Dendritic cell treated with granulocyte-macrophage colony-stimulating factor and Interleukin-4, amounts not matched to agents 40 ng/mL and 50 ng/mL, for 4 days (primary cell): ENCODE data around the gene MAN1B1.

Source experiments
- H3K27ac Mint-ChIP-seq: one replicate; pipeline ENCODE4 v1.8.0; 2022; ENCODE audit warnings: mild to moderate bottlenecking, mixed read lengths
- H3K27me3 Mint-ChIP-seq: one replicate; pipeline ENCODE4 v1.8.0; 2022; ENCODE audit warnings: mild to moderate bottlenecking, mixed read lengths
- H3K36me3 Mint-ChIP-seq: one replicate; pipeline ENCODE4 v1.8.0; 2022; ENCODE audit warnings: low read depth, mixed read lengths
- H3K4me1 Mint-ChIP-seq: one replicate; pipeline ENCODE4 v1.8.0; 2022; ENCODE audit warnings: low read depth, mixed read lengths
- H3K4me3 Mint-ChIP-seq: one replicate; pipeline ENCODE4 v1.8.0; 2022; ENCODE audit warnings: mild to moderate bottlenecking, moderate library complexity, mixed read lengths
- H3K9me3 Mint-ChIP-seq: one replicate; pipeline ENCODE4 v1.8.0; 2022; ENCODE audit warnings: mixed read lengths
- intact Hi-C: fragments of 100-400 bp; cut with micrococcal nuclease; formaldehyde crosslinking; loops from one replicate; pipeline ENCODE4 v1.15.0; 2022

MAN1B1 gene

DNA sequence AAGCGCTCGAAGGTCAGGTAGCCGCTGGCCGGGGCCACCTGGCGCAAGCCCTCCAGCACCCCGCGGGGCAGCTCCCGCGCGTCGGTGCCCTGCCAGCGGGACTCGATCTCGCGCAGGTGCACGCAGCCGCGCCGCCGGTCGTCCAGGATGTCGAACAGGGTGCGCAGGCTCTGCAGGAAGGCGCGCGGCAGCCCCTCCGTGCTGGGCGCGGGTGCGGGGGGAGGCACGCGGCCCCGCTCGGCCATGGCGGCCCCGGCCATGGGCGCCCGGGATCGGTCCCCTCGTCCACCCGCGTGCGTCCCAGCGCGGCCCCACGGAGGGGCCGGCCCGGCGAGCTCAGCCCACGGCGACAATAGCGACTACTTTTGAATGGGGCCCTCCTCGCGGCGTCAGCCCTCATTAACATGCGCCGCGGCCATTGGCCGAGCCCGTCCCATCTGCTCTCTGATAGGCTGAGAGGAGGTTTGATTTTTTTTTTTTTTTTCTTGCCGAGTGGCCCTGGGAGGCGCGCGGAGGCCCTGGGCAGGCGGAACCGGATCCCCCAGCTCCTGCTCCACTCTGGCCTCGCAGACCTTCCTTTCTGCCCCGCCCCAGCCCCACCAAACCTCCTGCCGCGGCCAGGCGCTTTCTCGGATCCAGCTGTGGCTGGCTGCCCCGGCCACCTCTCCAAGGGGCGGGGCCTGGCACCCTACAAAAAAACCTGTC lies 16.4 kb upstream of the MAN1B1 start, which contains the start of gene SAPCD2:
Gene SAPCD2 (minus strand): TSS at position 357 of the 705 bp plus-strand sequence. CDS start 97 bp downstream, at position 260.
- Mint-ChIP-seq H3K36me3 (peaks cover 11% of the 10 kb centered on the region), H3K4me1 (peaks cover 59% of the 10 kb centered on the region), H3K27ac (peak within 1 kb of the TSS; percentile 89), H3K9me3 (no peaks in the 10 kb centered on the region), H3K4me3 (peak within 1 kb of the TSS; percentile 83), H3K27me3 (no peaks in the 10 kb centered on the region)
- intact Hi-C loops, result no loop called here

DNA sequence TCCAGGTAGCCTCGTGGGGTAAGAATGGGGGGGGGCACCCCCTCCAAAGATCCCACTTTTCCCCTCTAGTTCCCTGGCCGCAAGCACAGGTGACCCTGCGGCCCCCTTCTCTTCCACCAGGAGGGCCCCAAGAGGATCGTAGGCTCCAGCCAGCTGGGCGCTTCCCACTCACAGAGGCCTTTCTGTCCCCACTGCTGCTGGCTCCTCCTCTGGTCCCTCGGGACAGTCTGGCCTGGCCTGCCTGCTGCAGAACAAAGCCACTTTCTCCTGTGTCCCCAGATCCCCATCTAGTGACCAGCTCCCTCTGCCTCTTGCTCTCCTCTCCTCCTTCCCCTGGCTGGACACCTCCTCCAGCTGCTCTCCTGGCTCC lies 15.9 kb upstream of the MAN1B1 start:
- Mint-ChIP-seq H3K27me3 (no peaks in the 10 kb centered on the region), H3K36me3 (peaks cover 6% of the 10 kb centered on the region), H3K27ac (peak overlapping the region; percentile 89), H3K4me1 (peaks cover 63% of the 10 kb centered on the region), H3K4me3 (peak overlapping the region; percentile 83), H3K9me3 (no peaks in the 10 kb centered on the region)
- intact Hi-C loops, result no loop called here

DNA sequence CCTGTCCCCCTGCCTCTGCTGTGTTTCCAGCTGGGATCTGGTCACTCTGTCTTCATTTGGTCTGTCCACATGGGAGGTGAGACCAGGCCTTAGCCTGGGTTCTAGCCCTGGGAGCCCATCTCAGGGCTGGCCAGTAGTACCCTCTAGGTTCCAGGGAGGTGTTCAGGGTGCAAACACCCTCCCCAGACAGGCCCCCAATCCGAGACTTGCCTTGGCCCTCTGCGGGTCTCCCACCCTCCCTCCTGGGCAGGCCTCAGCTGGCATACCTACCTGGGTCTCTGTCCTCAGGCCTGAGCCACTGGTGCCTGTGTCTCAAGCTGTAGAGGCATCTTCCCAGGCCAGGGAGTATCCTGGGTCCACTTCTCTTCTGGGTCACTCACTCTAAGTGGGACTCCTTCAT lies 15.5 kb upstream of the MAN1B1 start:
- intact Hi-C loops, result no loop called here
- no peaks in the 10 kb centered on the region for H3K27me3 Mint-ChIP-seq
- H3K9me3 Mint-ChIP-seq, result no peaks in the 10 kb centered on the region
- H3K36me3 Mint-ChIP-seq, result peaks cover 6% of the 10 kb centered on the region
- peaks cover 63% of the 10 kb centered on the region for H3K4me1 Mint-ChIP-seq
- peak overlapping the region; percentile 89 for H3K27ac Mint-ChIP-seq
- peak overlapping the region; percentile 83 for H3K4me3 Mint-ChIP-seq

DNA sequence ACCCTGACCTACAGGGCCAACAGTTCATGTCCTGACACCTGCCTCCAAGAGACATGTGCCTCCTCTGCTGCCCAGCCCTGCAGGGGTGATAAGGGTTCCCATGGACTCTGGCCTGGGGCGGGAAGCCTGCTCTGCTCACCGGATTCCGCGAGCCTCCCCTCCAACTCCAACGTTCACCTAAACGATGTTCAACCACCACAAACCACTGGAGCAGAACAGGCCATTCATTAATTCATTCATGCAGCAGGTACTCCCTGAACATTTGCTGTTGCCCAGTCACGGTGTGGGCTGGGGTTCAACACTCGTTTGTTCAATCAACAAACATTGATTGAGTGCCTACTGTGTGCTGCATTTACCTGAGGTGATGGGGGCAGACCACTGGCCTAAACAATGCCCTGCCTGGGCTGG lies 12.8 kb upstream of the MAN1B1 start:
- Mint-ChIP-seq H3K27me3 (no peaks in the 10 kb centered on the region), H3K4me3 (peak overlapping the region; percentile 23), H3K9me3 (no peaks in the 10 kb centered on the region), H3K27ac (peak overlapping the region; percentile 89), H3K4me1 (peaks cover 65% of the 10 kb centered on the region), H3K36me3 (peaks cover 19% of the 10 kb centered on the region)
- intact Hi-C loops, result no loop called here

DNA sequence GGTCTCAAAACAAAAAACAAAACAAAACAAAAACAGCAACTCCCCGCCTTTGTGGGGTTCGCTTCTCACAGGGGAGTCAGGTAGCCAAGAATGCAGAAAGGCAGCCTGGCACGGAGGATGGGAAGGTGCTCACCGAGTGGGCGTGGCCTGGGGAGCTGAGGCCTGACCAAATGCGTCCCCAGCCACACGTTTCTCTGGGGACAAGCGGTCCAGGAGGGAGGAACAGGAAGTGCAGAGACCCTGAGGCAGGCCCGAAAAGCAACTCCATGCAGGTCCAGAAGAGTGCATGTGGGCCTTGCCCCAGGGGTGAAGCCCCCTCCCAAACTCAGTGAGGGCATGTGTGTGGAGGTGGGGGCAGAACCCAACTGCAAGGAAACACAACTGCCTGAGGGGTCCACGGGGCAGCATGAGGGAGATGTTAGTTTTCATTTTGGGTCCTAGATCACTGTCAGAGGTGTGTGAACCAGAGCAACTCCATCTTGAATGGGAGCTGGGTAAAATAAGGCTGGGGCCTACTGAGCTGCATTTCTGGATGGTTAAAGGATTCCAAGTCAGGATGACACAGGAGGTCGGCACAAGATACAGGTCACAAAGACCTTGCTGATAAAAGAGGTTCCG lies 12.0 kb upstream of the MAN1B1 start:
- H3K4me1 Mint-ChIP-seq, result peaks cover 68% of the 10 kb centered on the region
- no peak overlapping the region for H3K4me3 Mint-ChIP-seq
- no peaks in the 10 kb centered on the region for H3K27me3 Mint-ChIP-seq
- intact Hi-C loops, result no loop called here
- H3K9me3 Mint-ChIP-seq, result no peaks in the 10 kb centered on the region
- H3K27ac Mint-ChIP-seq, result peak overlapping the region; percentile 89
- peaks cover 26% of the 10 kb centered on the region for H3K36me3 Mint-ChIP-seq

DNA sequence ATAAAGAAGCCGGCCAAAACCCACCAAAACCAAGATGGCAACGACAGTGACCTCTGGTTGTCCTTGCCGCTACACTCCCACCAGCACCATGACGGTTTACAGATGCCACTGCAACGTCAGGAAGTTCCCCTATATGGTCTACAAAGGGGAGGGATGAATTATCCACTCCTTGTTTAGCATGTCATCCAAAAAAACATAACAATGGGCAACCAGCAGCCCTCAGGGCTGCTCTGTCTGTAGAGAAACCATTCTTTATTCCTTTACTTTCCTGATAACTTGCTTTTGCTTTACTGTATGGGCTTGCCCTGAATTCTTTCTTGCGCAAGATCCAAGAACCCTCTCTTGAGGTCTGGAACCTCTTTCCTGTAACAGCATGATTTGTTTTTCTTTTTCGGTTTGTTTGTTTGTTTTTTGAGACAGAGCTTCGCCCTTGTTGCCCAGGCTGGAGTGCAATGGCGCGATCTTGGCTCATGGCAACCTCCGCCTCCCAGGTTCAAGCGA lies 11.5 kb upstream of the MAN1B1 start:
- peak overlapping the region; percentile 89 for H3K27ac Mint-ChIP-seq
- H3K4me3 Mint-ChIP-seq, result no peak overlapping the region
- no peaks in the 10 kb centered on the region for H3K27me3 Mint-ChIP-seq
- H3K36me3 Mint-ChIP-seq, result peaks cover 32% of the 10 kb centered on the region
- intact Hi-C loops, result no loop called here
- no peaks in the 10 kb centered on the region for H3K9me3 Mint-ChIP-seq
- peaks cover 72% of the 10 kb centered on the region for H3K4me1 Mint-ChIP-seq

DNA sequence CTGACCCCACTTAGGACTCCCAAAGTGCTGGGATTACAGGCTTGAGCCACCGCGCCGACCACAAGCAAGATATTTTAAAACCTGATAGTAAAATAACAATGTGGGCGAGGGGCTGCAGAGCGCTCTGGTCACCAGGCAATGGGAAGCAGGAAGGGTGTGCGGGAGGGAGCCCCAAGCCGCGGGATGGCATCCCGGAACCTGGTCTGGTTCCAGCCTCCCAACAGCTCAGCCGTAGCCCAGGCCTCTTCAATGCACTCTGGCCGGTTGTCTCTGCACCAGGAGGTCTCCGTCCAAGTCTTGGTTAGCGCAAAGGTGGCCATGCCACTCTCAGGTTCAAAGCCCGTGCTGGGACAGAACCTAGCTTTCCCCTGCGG lies 10.2 kb upstream of the MAN1B1 start:
- Mint-ChIP-seq H3K9me3 (no peaks in the 10 kb centered on the region), H3K27me3 (no peaks in the 10 kb centered on the region), H3K36me3 (peaks cover 45% of the 10 kb centered on the region), H3K4me1 (peaks cover 64% of the 10 kb centered on the region), H3K4me3 (peak overlapping the region; percentile 74), H3K27ac (peak overlapping the region; percentile 89)
- intact Hi-C loops, result loop anchor here (1.0 kb wide), 1 partner anchor 9 kb away; no protein-coding TSS in a partner anchor

DNA sequence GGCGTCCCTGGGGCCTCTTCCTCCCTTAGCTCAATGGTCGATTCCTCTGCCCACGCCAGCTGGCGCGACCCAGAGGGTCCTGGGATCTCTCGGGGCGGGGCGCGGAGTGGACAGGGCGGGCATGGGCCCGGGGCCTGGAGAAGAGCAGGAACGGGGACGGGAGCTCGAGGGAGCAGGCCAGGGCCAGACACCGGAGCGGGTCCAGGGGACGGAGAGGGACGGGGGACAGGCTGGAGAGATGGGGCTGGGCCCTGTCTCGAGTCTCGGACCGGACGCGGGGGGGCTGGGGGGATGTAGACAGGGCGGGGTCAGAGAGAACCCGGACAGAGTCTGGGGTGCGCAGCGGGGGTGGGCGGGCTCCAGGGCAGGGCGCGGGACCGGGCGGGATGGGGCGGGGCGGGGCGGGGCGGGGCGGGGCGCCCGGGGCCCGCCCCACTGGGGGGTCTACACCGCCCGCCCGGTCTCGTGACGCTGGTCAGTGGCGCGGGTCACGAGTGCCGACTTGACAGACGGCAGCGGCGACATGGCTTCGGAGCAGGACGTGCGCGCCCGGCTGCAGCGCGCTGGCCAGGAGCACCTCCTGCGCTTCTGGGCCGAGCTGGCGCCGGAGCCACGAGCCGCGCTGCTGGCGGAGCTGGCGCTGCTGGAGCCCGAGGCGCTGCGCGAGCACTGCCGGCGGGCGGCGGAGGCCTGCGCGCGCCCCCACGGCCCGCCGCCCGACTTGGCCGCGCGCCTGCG lies 9.6 kb upstream of the MAN1B1 start, which contains the start of gene UAP1L1:
Gene UAP1L1 (plus strand): TSS at position 508 of the 738 bp plus-strand sequence. CDS start 16 bp downstream, at position 524.
- Mint-ChIP-seq H3K9me3 (no peaks in the 10 kb centered on the region), H3K4me1 (peaks cover 64% of the 10 kb centered on the region), H3K36me3 (peaks cover 50% of the 10 kb centered on the region), H3K27ac (peak within 1 kb of the TSS; percentile 89), H3K27me3 (no peaks in the 10 kb centered on the region), H3K4me3 (peak within 1 kb of the TSS; percentile 78)
- intact Hi-C loops, result loop anchor here (1.0 kb wide), 1 partner anchor 8 kb away; no protein-coding TSS in a partner anchor

DNA sequence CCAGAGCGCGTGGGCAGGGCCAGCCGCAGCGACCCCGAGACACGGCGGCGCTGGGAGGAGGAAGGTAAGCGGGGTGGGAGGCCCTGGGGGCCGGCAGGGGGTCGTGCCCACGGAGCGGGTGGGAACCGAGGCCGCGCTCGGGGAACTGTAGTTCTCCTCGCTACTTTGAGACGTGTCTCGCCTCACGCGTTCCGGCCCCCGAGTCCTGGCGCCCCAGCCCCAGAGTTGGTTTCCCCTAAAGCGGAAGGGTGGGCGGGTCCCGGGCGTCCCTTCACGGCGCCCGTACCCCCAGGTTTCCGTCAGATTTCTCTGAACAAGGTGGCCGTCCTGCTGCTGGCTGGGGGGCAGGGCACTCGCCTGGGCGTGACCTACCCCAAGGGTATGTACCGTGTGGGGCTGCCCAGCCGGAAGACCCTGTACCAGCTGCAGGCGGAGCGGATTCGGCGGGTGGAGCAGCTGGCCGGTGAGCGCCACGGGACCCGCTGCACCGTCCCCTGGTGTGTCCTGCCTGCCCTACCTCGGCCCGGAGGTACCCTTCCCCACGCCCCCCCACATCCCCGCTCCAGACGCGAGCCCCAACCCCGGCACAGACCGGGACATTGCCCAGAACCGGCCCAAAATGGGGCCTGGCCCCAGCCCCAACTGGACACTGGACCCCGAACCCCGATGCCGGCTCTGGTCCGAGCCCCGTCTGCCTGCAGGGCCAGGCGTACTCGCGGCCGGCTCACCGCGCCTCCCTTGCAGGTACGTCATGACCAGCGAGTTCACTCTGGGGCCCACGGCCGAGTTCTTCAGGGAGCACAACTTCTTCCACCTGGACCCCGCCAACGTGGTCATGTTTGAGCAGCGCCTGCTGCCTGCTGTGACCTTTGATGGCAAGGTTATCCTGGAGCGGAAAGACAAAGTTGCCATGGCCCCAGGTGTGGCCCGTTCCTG lies 8.8 kb upstream of the MAN1B1 start:
- intact Hi-C loops, result loop anchor here (1.0 kb wide), 1 partner anchor 7 kb away; no protein-coding TSS in a partner anchor
- no peaks in the 10 kb centered on the region for H3K9me3 Mint-ChIP-seq
- H3K4me1 Mint-ChIP-seq, result peaks cover 66% of the 10 kb centered on the region
- H3K27me3 Mint-ChIP-seq, result no peaks in the 10 kb centered on the region
- peak overlapping the region; percentile 78 for H3K4me3 Mint-ChIP-seq
- peaks cover 59% of the 10 kb centered on the region for H3K36me3 Mint-ChIP-seq
- peak overlapping the region; percentile 89 for H3K27ac Mint-ChIP-seq

DNA sequence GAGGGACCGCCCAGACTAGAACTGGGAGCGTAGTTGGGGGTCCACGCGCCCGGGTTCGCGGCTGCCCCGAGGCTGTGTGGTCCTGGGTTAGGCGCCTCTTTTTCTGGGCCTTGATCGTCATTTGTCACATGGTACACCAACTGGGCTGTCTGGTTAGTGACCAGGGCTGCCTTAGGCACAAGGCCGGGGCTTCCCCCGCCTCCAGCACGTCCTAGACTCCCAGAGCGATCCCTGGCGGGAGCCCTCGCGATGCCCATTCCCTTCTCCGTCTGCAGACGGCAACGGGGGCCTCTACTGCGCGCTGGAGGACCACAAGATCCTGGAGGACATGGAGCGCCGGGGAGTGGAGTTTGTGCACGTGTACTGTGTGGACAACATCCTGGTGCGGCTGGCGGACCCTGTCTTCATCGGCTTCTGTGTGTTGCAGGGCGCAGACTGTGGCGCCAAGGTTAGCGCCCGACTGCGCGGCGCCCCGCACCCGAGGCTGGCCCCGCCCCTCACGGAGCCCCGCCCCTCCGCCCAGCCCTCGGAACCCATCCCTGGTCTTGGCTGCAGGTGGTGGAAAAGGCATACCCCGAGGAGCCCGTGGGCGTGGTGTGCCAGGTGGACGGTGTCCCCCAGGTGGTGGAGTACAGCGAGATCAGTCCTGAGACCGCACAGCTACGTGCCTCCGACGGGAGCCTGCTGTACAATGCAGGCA lies 7.9 kb upstream of the MAN1B1 start:
- H3K9me3 Mint-ChIP-seq, result no peaks in the 10 kb centered on the region
- peak overlapping the region; percentile 78 for H3K4me3 Mint-ChIP-seq
- intact Hi-C loops, result no loop called here
- peaks cover 66% of the 10 kb centered on the region for H3K4me1 Mint-ChIP-seq
- H3K27me3 Mint-ChIP-seq, result no peaks in the 10 kb centered on the region
- peaks cover 67% of the 10 kb centered on the region for H3K36me3 Mint-ChIP-seq
- H3K27ac Mint-ChIP-seq, result no peak overlapping the region

DNA sequence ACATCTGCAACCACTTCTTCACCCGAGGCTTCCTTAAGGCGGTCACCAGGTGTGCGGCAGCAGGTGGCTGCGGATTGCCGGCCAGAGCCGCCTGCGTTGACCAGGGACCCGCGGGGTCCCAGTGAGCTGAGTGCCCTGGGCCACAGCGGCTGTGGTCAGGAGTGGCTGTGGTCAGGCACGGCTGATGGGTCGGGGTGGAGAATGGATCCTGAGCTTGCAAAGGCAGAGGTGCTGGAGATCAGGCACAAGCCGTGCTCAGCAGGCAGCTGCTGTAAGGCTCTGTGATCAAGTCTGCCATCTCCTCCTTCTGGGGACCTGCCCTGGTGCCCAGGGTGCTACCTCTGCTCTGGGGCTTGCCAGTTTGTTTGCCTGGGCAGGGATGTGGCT lies 7.4 kb upstream of the MAN1B1 start:
- Mint-ChIP-seq H3K9me3 (no peaks in the 10 kb centered on the region), H3K27ac (no peak overlapping the region), H3K4me3 (peak overlapping the region; percentile 39), H3K27me3 (no peaks in the 10 kb centered on the region), H3K36me3 (peaks cover 73% of the 10 kb centered on the region), H3K4me1 (peaks cover 64% of the 10 kb centered on the region)
- intact Hi-C loops, result no loop called here

DNA sequence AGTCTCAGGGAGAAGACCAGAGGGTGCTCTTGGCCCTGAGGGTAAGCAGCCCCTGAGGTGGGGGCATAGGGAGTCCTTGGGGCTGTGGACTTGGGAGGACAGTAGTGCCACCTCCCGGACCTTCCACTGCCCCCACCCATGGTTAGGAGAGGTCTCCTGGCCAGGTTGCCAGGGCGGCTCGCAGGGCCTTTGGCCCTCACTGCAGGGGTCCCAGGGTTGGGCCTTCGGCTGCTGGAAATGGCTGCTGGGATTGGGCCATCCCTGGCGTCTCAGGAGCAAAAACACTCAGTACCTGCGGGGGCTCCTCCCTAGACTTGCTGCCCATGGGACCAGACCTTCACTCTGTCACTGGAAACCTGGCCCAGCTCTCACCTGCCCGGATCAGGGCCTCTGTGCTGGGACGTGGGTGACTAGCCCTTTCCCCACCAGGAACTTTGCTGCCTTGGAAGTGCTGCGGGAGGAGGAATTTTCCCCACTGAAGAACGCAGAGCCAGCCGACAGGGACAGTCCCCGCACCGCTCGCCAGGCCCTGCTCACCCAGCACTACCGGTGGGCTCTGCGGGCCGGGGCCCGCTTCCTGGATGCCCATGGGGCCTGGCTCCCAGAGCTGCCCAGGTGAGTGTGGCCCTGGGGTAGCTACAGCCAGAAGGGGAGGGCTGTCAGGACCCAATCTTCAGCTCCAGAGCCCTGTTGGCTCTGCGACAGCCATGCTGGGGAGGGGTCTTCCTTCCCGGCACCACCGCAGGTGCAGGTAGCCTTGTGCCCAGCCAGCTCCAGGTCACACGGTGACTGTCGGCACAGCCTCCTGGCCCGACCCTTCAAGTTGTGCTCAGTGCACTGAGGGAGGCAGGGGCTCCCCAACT lies 6.3 kb upstream of the MAN1B1 start:
- Mint-ChIP-seq H3K27me3 (no peaks in the 10 kb centered on the region), H3K36me3 (peaks cover 68% of the 10 kb centered on the region), H3K9me3 (no peaks in the 10 kb centered on the region), H3K27ac (no peak overlapping the region), H3K4me3 (peak overlapping the region; percentile 14), H3K4me1 (peaks cover 64% of the 10 kb centered on the region)
- intact Hi-C loops, result no loop called here
